GM23338 (cell line): ENCODE results near the gene WNT8A. TPM values are rescaled to one million over a fixed set of nuclear protein-coding genes. Genes with fewer than 3 reads are reported as not detected.
A peak's percentile ranks its signal among the peaks of the same experiment; 100 is the strongest.

ENCODE experiments used
- ATAC-seq: fragments of 200-7000 bp; cut with Tn5 transposase; 3 replicates; pipeline ENCODE4 v1.9.1; 2020
- DNase-seq: peaks from one replicate; pipeline ENCODE4 v3.0.0-alpha.2; 2015; ENCODE audit warnings: low spot score
- H2AFZ ChIP-seq: fragments of 200-600 bp; sonication (generic); 2 replicates; pipeline ENCODE4 v1.8.0; 2016; ENCODE audit warnings: antibody characterized with exemption, mild to moderate bottlenecking, moderate library complexity
- H3F3A ChIP-seq: fragments of 200-600 bp; sonication (generic); replicated peaks from 2 replicates; pipeline ENCODE4 v1.8.0; 2017; ENCODE audit warnings: antibody characterized with exemption, mixed run types, low read depth
- H3K27ac ChIP-seq: fragments of 200-600 bp; sonication (generic); 2 replicates; pipeline ENCODE4 v1.6.1; 2016; ENCODE audit warnings: low read depth
- H3K27me3 ChIP-seq: fragments of 200-600 bp; sonication (generic); 2 replicates; pipeline ENCODE4 v1.8.0; 2016; ENCODE audit warnings: mild to moderate bottlenecking, mixed run types, moderate library complexity; ENCODE audit not compliant: insufficient read depth
- H3K36me3 ChIP-seq: fragments of 200-600 bp; sonication (generic); 2 replicates; pipeline ENCODE4 v1.8.0; 2016; ENCODE audit warnings: mild to moderate bottlenecking; ENCODE audit not compliant: insufficient read depth
- H3K4me1 ChIP-seq: fragments of 200-600 bp; sonication (generic); 2 replicates; pipeline ENCODE4 v1.8.0; 2016; ENCODE audit warnings: mild to moderate bottlenecking, moderate library complexity; ENCODE audit not compliant: insufficient read depth
- H3K4me2 ChIP-seq: fragments of 200-600 bp; sonication (generic); 2 replicates; pipeline ENCODE4 v1.7.1; 2017; ENCODE audit warnings: mixed run types
- H3K4me3 ChIP-seq: fragments of 200-600 bp; sonication (generic); 2 replicates; pipeline ENCODE4 v1.6.1; 2016; ENCODE audit warnings: mixed run types
- H3K79me2 ChIP-seq: fragments of 200-600 bp; sonication (generic); replicated peaks from 2 replicates; pipeline ENCODE4 v1.8.0; 2017; ENCODE audit warnings: mild to moderate bottlenecking; ENCODE audit not compliant: insufficient read depth
- H3K9me2 ChIP-seq: fragments of 200-600 bp; sonication (generic); 2 replicates; pipeline ENCODE4 v1.8.0; 2017; ENCODE audit not compliant: insufficient read depth
- H4K20me1 ChIP-seq: fragments of 200-600 bp; sonication (generic); replicated peaks from 2 replicates; pipeline ENCODE4 v1.8.0; 2017; ENCODE audit warnings: mild to moderate bottlenecking; ENCODE audit not compliant: insufficient read depth
- H3K27ac Mint-ChIP-seq: 2 replicates; pipeline ENCODE4 v1.8.0; 2020; ENCODE audit warnings: inconsistent platforms, mild to moderate bottlenecking, moderate library complexity, mixed read lengths
- H3K27me3 Mint-ChIP-seq: 3 replicates; pipeline ENCODE4 v1.8.0; 2022; ENCODE audit warnings: low read depth, mild to moderate bottlenecking, moderate library complexity, mixed read lengths, inconsistent platforms; ENCODE audit not compliant: insufficient read depth, poor library complexity
- H3K36me3 Mint-ChIP-seq: 3 replicates; pipeline ENCODE4 v1.8.0; 2021; ENCODE audit warnings: low read depth, mild to moderate bottlenecking, inconsistent platforms, moderate library complexity, mixed read lengths
- H3K4me1 Mint-ChIP-seq: 3 replicates; pipeline ENCODE4 v1.8.0; 2020; ENCODE audit warnings: mild to moderate bottlenecking, inconsistent platforms, mixed read lengths
- H3K4me3 Mint-ChIP-seq: 3 replicates; pipeline ENCODE4 v1.8.0; 2021; ENCODE audit warnings: moderate library complexity, mild to moderate bottlenecking, inconsistent platforms, mixed read lengths
- H3K9me3 Mint-ChIP-seq: 3 replicates; pipeline ENCODE4 v1.8.0; 2020; ENCODE audit warnings: moderate library complexity, mild to moderate bottlenecking, inconsistent platforms, mixed read lengths
- CREB1 ChIP-seq: fragments of 250-450 bp; sonication (Bioruptor Pico); IDR thresholded peaks from 2 replicates; pipeline ENCODE4 v1.5.0; 2020; ENCODE audit warnings: low read depth, mild to moderate bottlenecking, moderate library complexity
- EZH2 ChIP-seq: fragments of 200-600 bp; sonication (generic); IDR thresholded peaks from one replicate; pipeline ENCODE4 v1.8.0; 2017; ENCODE audit warnings: antibody characterized with exemption, mild to moderate bottlenecking, low read depth; ENCODE audit not compliant: unreplicated experiment
- EZH2phosphoT487 ChIP-seq: fragments of 200-600 bp; sonication (generic); IDR thresholded peaks from one replicate; pipeline ENCODE4 v1.8.1; 2018; ENCODE audit warnings: antibody characterized with exemption; ENCODE audit not compliant: unreplicated experiment
- NANOG ChIP-seq: IDR thresholded peaks from 2 replicates; pipeline ENCODE4 v1.6.1; 2016; ENCODE audit warnings: antibody characterized with exemption, borderline replicate concordance
- POLR2AphosphoS5 ChIP-seq: IDR thresholded peaks from 2 replicates; pipeline ENCODE4 v1.6.1; 2016; ENCODE audit warnings: antibody characterized with exemption, low read depth
- REST ChIP-seq: IDR thresholded peaks from one replicate; pipeline ENCODE4 v1.6.1; 2018; ENCODE audit warnings: antibody characterized with exemption; ENCODE audit not compliant: unreplicated experiment
- STAT1 ChIP-seq: IDR thresholded peaks from one replicate; pipeline ENCODE4 v1.6.1; 2016; ENCODE audit warnings: antibody characterized with exemption; ENCODE audit not compliant: unreplicated experiment
- ZNF114 ChIP-seq: fragments of 250-450 bp; sonication (Bioruptor Pico); IDR thresholded peaks from 2 replicates; pipeline ENCODE4 v1.5.0; 2020; ENCODE audit warnings: mild to moderate bottlenecking, moderate library complexity
- ZNF331 ChIP-seq: fragments of 250-450 bp; sonication (Bioruptor Pico); IDR thresholded peaks from 2 replicates; pipeline ENCODE4 v1.5.0; 2020; ENCODE audit warnings: low read depth, mild to moderate bottlenecking, moderate library complexity
- polyA plus RNA-seq: library from polyadenylated mRNA; unstranded; fragments of >200 nt; fragmentation: Nextera tagmentation; extraction: Ambion mirVana; gene quantifications from 2 replicates; pipeline ENCODE4 v1.2.1, GENCODE V29; 2016
- total RNA-seq: library from RNA; depleted of rRNA; stranded (reverse); fragments of >200 nt; shearing (Covaris generic); gene quantifications from 2 replicates; pipeline ENCODE4 v1.2.3, GENCODE V29; 2014
- TF ChIP-seq, protein P1 (sequence below): fragments of 250-450 bp; sonication (Bioruptor Pico); IDR thresholded peaks from 2 replicates; pipeline ENCODE4 v1.5.0; 2020; ENCODE audit warnings: mild to moderate bottlenecking, moderate library complexity
- TF ChIP-seq, protein P2 (sequence below), 2 experiments: fragments of 200-600 bp in 1 of 2; sonication (generic) in 1 of 2; conservative IDR thresholded peaks; 2 replicates each; pipeline versions ENCODE4 v1.5.1 to v1.6.1; 2016 to 2017; ENCODE audit warnings: antibody characterized with exemption in 2 of 2, low read depth in 2 of 2, mild to moderate bottlenecking in 2 of 2, moderate library complexity in 1 of 2

Gene WNT8A
- total and polyA plus RNA-seq, 2 experiments from 2014 or later, result not detected

DNA sequence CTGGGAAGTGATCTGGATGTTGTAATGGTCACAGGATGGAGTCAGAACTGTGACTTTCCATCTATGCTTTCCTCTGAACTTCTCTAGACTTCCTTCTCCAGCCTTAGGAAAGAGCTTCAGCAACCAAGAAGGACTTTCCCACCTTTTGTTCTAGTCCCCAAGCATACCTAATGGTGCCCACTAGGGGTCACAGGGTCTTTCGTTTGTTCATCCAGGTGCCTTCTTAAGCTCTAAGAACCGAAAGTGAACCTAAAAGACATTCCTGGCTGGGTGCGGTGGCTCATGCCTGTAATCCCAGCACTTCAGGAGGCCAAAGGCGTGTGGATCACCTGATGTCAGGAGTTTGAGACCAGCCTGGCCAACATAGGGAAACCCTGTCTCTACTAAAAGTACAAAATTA is 1.8 kb upstream of the WNT8A start:
- no peaks in the 10 kb centered on the region; the same call in 1 of the 2 replicates for H4K20me1 ChIP-seq
- H3K4me3 ChIP-seq, result no peak overlapping the region
- H2AFZ ChIP-seq, result no peak overlapping the region
- DNase-seq (peak; percentile 76), ATAC-seq (peak; percentile 47)
- Mint-ChIP-seq H3K4me3 (no peak overlapping the region), H3K27ac (no peak overlapping the region), H3K27me3 (peaks cover 6% of the 10 kb centered on the region), H3K9me3 (no peaks in the 10 kb centered on the region), H3K36me3 (no peaks in the 10 kb centered on the region), H3K4me1 (peaks cover 20% of the 10 kb centered on the region)
- H3K79me2 ChIP-seq, result no peaks in the 10 kb centered on the region
- H3K4me2 ChIP-seq, result no peak overlapping the region
- TF ChIP-seq, protein P1, sequence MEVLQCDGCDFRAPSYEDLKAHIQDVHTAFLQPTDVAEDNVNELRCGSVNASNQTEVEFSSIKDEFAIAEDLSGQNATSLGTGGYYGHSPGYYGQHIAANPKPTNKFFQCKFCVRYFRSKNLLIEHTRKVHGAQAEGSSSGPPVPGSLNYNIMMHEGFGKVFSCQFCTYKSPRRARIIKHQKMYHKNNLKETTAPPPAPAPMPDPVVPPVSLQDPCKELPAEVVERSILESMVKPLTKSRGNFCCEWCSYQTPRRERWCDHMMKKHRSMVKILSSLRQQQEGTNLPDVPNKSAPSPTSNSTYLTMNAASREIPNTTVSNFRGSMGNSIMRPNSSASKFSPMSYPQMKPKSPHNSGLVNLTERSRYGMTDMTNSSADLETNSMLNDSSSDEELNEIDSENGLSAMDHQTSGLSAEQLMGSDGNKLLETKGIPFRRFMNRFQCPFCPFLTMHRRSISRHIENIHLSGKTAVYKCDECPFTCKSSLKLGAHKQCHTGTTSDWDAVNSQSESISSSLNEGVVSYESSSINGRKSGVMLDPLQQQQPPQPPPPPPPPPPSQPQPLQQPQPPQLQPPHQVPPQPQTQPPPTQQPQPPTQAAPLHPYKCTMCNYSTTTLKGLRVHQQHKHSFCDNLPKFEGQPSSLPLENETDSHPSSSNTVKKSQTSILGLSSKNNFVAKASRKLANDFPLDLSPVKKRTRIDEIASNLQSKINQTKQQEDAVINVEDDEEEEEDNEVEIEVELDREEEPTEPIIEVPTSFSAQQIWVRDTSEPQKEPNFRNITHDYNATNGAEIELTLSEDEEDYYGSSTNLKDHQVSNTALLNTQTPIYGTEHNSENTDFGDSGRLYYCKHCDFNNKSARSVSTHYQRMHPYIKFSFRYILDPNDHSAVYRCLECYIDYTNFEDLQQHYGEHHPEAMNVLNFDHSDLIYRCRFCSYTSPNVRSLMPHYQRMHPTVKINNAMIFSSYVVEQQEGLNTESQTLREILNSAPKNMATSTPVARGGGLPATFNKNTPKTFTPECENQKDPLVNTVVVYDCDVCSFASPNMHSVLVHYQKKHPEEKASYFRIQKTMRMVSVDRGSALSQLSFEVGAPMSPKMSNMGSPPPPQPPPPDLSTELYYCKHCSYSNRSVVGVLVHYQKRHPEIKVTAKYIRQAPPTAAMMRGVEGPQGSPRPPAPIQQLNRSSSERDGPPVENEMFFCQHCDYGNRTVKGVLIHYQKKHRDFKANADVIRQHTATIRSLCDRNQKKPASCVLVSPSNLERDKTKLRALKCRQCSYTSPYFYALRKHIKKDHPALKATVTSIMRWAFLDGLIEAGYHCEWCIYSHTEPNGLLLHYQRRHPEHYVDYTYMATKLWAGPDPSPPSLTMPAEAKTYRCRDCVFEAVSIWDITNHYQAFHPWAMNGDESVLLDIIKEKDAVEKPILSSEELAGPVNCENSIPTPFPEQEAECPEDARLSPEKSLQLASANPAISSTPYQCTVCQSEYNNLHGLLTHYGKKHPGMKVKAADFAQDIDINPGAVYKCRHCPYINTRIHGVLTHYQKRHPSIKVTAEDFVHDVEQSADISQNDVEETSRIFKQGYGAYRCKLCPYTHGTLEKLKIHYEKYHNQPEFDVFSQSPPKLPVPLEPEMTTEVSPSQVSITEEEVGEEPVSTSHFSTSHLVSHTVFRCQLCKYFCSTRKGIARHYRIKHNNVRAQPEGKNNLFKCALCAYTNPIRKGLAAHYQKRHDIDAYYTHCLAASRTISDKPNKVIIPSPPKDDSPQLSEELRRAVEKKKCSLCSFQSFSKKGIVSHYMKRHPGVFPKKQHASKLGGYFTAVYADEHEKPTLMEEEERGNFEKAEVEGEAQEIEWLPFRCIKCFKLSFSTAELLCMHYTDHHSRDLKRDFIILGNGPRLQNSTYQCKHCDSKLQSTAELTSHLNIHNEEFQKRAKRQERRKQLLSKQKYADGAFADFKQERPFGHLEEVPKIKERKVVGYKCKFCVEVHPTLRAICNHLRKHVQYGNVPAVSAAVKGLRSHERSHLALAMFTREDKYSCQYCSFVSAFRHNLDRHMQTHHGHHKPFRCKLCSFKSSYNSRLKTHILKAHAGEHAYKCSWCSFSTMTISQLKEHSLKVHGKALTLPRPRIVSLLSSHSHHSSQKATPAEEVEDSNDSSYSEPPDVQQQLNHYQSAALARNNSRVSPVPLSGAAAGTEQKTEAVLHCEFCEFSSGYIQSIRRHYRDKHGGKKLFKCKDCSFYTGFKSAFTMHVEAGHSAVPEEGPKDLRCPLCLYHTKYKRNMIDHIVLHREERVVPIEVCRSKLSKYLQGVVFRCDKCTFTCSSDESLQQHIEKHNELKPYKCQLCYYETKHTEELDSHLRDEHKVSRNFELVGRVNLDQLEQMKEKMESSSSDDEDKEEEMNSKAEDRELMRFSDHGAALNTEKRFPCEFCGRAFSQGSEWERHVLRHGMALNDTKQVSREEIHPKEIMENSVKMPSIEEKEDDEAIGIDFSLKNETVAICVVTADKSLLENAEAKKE (CRISPR knock-in tag), result 0 out of 2 replicates have a peak, but pooled peaks have one; percentile 40
- TF ChIP-seq, protein P2, sequence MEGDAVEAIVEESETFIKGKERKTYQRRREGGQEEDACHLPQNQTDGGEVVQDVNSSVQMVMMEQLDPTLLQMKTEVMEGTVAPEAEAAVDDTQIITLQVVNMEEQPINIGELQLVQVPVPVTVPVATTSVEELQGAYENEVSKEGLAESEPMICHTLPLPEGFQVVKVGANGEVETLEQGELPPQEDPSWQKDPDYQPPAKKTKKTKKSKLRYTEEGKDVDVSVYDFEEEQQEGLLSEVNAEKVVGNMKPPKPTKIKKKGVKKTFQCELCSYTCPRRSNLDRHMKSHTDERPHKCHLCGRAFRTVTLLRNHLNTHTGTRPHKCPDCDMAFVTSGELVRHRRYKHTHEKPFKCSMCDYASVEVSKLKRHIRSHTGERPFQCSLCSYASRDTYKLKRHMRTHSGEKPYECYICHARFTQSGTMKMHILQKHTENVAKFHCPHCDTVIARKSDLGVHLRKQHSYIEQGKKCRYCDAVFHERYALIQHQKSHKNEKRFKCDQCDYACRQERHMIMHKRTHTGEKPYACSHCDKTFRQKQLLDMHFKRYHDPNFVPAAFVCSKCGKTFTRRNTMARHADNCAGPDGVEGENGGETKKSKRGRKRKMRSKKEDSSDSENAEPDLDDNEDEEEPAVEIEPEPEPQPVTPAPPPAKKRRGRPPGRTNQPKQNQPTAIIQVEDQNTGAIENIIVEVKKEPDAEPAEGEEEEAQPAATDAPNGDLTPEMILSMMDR (conservative IDR thresholded peaks at IDR 0.05; ENCODE audit: low read depth in 2 of 2), result peak; percentile 62
- TF ChIP-seq EZH2, result no peak
- no peaks in the 10 kb centered on the region for H3F3A ChIP-seq
- no peaks in the 10 kb centered on the region for H3K9me2 ChIP-seq
- peaks cover 27% of the 10 kb centered on the region for H3K27me3 ChIP-seq
- H3K36me3 ChIP-seq, result no peaks in the 10 kb centered on the region
- H3K4me1 ChIP-seq, result peaks cover 16% of the 10 kb centered on the region; the same call in 1 of the 2 replicates
- no peak overlapping the region for H3K27ac ChIP-seq

DNA sequence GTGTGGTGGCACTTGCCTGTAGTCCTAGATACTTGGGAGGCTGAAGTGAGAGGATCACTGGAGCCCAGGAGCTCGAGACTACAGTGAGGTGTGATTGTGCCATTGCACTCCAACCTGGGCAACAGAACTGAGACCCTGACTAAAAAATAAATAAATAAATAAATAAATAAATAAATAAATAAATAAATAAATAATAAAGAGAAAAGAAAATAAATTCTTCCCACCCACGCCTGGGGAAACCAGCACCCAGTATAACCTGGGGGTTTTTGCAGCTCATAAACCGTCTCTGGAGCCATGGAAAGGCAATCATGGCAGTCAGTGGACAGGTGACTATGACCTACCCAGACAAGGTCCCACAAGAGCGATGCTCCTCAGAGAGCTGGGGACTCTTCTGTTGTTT is 7.9 kb downstream of the WNT8A start:
- H3F3A ChIP-seq, result peaks cover 13% of the 10 kb centered on the region
- no peak overlapping the region for H3K27ac Mint-ChIP-seq
- H3K79me2 ChIP-seq, result no peaks in the 10 kb centered on the region
- no peak overlapping the region for H3K4me3 Mint-ChIP-seq
- H3K36me3 Mint-ChIP-seq, result no peaks in the 10 kb centered on the region
- H3K27ac ChIP-seq, result no peak overlapping the region
- no peaks in the 10 kb centered on the region for H3K9me2 ChIP-seq
- DNase-seq (no peak), ATAC-seq (no peak)
- H3K27me3 Mint-ChIP-seq, result peaks cover 89% of the 10 kb centered on the region
- H4K20me1 ChIP-seq, result peaks cover 6% of the 10 kb centered on the region
- H3K4me3 ChIP-seq, result no peak overlapping the region
- peaks cover 52% of the 10 kb centered on the region for H3K4me1 Mint-ChIP-seq
- no peaks in the 10 kb centered on the region for H3K36me3 ChIP-seq
- H3K4me2 ChIP-seq, result peak overlapping the region; percentile 67; the same call in 1 of the 2 replicates
- H3K9me3 Mint-ChIP-seq, result no peaks in the 10 kb centered on the region
- H2AFZ ChIP-seq, result no peak overlapping the region
- H3K27me3 ChIP-seq, result peaks cover 94% of the 10 kb centered on the region
- H3K4me1 ChIP-seq, result peaks cover 42% of the 10 kb centered on the region
- TF ChIP-seq EZH2phosphoT487, result no peak
- TF ChIP-seq ZNF114 (CRISPR knock-in tag), result no peak
- no peak for TF ChIP-seq REST
- TF ChIP-seq NANOG, result no peak
- TF ChIP-seq EZH2, result no peak
- no peak for TF ChIP-seq POLR2AphosphoS5
- TF ChIP-seq STAT1, result no peak
- TF ChIP-seq CREB1 (CRISPR knock-in tag), result no peak
- no peak for TF ChIP-seq ZNF331
